Heart right ventricle (tissue), 16 donors: ENCODE measurements around the gene E2F6. TPM values are rescaled to one million over a fixed set of nuclear protein-coding genes. Genes with fewer than 3 reads are reported as not detected.

Experiments used
- ATAC-seq, 8 donors: fragments of 200-7000 bp; cut with Tn5 transposase; one replicate each; pipeline ENCODE4 v1.9.1; 2020; ENCODE audit warnings: mild to moderate bottlenecking in 8 of 8, moderate library complexity in 8 of 8, moderate number of reproducible peaks in 1 of 8
- DNase-seq, 2 donors: peaks; one replicate each; pipeline ENCODE4 v3.0.0-alpha.2; 2020
- H3K27ac ChIP-seq, 10 donors: fragments of 200-600 bp; sonication (generic) in 2 of 10; one replicate each; pipeline versions ENCODE4 v1.5.0 to v1.8.0; 2020 to 2022; ENCODE audit warnings: mild to moderate bottlenecking in 3 of 10
- H3K27me3 ChIP-seq, 7 donors: fragments of 200-600 bp; one replicate each; pipeline ENCODE4 v1.8.0; 2021 to 2022; ENCODE audit warnings: mild to moderate bottlenecking in 2 of 7
- H3K36me3 ChIP-seq, 9 donors: fragments of 200-600 bp; sonication (generic) in 1 of 9; one replicate each; pipeline versions ENCODE4 v1.5.0 to v1.8.0; 2020 to 2022; ENCODE audit warnings: mild to moderate bottlenecking in 2 of 9
- H3K4me1 ChIP-seq, 9 donors: fragments of 200-600 bp; sonication (generic) in 1 of 9; one replicate each; pipeline versions ENCODE4 v1.5.0 to v1.8.0; 2020 to 2022; ENCODE audit warnings: mild to moderate bottlenecking in 4 of 9
- H3K4me3 ChIP-seq, 10 donors: fragments of 200-600 bp; sonication (generic) in 2 of 10; one replicate each; pipeline versions ENCODE4 v1.5.0 to v1.8.0; 2020 to 2022; ENCODE audit warnings: mild to moderate bottlenecking in 7 of 10, moderate library complexity in 2 of 10
- H3K9me3 ChIP-seq, 11 donors: fragments of 200-600 bp in 10 of 11; sonication (generic) in 2 of 11; one replicate each; pipeline versions ENCODE4 v1.5.0 to v1.8.0; 2013 to 2022; ENCODE audit warnings: mild to moderate bottlenecking in 2 of 11, control low read depth in 1 of 11, moderate library complexity in 1 of 11
- WGBS, 2 donors: extraction: QIAGEN DNeasy Blood & Tissue Kit; methylation state at CpG; one replicate each; pipeline ENCODE4 v1.1.7; 2013; ENCODE audit warnings: inconsistent platforms in 1 of 2; 5-methylcytosine and 5-hydroxymethylcytosine counted together
- intact Hi-C, 10 donors: fragments of 100-400 bp; cut with DNase I; formaldehyde crosslinking; loops; one replicate each; pipeline versions ENCODE4 v1.11.1 to v1.14.2; 2022
- polyA plus RNA-seq, 2 donors: library from polyadenylated mRNA; stranded (reverse); fragments of 200-250 nt; gene quantifications; one replicate each; pipeline ENCODE4 v1.2.3, GENCODE V29; 2013
- total RNA-seq, 10 donors: library from RNA; stranded (reverse); fragmentation: NEBNext Ultra II Directional in 3 of 10; extraction: Animal tissue kit (Norgen Biotek cat#: 25700) in 3 of 10; gene quantifications; one replicate each; pipeline versions ENCODE4 v1.2.1 to v1.2.4, GENCODE V29; 2021 to 2023
- TF ChIP-seq, protein P1 (sequence below), 9 donors: fragments of 200-600 bp; sonication (generic) in 2 of 9; IDR thresholded peaks; one replicate each; pipeline versions ENCODE4 v1.5.0 to v1.8.0; 2021 to 2022; ENCODE audit warnings: antibody characterized with exemption in 9 of 9, mild to moderate bottlenecking in 5 of 9, moderate library complexity in 1 of 9
- donor health status: Arrhythmogenic right ventricular cardiomyopathy.
- donor health status: ischemic (EF 13 %, LVEDD 7.1; RV severe dilation, severe dysfunction).
- donor health status: healthy with polysubstance abuse.
- donor health status: DM: no; HTN: yes; CAD: no.
- donor health status: DM: no; HTN: no; CAD: no.
- donor health status: ischemic (EF 25% LVEDD 6.9; RV normal size, moderate dysfunction).
- donor health status: ischemic (EF 25% LVEDD 5.7; RV mildly dilated, moderate dysfunction).
- donor health status: healthy.
- donor health status: DM: yes; HTN: yes; CAD: no.
- donor health status: Ischemic cardiomyopathy.
- donor health status: ischemic (EF 35%, LVEDD 5.7; RV mildly dilated, moderate dysfunction).
- donor health status: nonischemic (EF 11% LVEDD 7.7; RV severe dilation, severe dysfunction).
- donor health status: DM: yes; HTN: yes; CAD: no.
- donor health status: PGD.
- donor health status: ischemic (EF 29% LVEDD 5.4; RV normal size, mild dysfunction).
- donor health status: nonischemic (EF 23%, LVEDD 6.1; RV moderate dilation, normal function).

E2F6 gene
- total and polyA plus RNA-seq, 12 donors, result 8.1 to 18.6 (median 13.6) TPM

DNA sequence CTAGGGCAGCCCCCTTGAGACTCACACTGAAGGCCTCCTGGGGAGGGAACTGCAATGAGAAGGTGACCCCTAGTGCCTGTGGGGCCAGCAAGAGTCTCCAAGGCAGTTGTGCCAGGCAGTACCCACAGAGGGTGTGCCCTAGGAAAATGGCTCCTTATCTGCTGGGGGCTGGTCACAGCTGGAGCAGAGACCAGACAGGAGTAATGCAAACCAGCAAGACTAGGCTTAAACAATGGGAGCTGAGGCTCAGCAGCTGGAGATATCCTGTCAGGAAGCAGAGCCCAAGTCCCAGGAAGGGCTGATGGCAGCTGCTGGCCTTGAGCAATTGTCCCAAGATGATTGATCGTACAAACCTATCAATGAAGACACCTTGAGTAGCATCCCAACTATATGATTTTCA lies 26.8 kb upstream of the E2F6 start:
- TF ChIP-seq, protein P1, sequence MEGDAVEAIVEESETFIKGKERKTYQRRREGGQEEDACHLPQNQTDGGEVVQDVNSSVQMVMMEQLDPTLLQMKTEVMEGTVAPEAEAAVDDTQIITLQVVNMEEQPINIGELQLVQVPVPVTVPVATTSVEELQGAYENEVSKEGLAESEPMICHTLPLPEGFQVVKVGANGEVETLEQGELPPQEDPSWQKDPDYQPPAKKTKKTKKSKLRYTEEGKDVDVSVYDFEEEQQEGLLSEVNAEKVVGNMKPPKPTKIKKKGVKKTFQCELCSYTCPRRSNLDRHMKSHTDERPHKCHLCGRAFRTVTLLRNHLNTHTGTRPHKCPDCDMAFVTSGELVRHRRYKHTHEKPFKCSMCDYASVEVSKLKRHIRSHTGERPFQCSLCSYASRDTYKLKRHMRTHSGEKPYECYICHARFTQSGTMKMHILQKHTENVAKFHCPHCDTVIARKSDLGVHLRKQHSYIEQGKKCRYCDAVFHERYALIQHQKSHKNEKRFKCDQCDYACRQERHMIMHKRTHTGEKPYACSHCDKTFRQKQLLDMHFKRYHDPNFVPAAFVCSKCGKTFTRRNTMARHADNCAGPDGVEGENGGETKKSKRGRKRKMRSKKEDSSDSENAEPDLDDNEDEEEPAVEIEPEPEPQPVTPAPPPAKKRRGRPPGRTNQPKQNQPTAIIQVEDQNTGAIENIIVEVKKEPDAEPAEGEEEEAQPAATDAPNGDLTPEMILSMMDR (IDR thresholded peaks at IDR 0.05), result no peak
- no peak for DNase-seq
- ATAC-seq, result no peak
- Histone ChIP-seq H3K4me1 (peaks cover 0 to 17% (median 6%) of the 10 kb centered on the region in 9 donors), H3K9me3 (peaks cover 0 to 8% (median 0%) of the 10 kb centered on the region in 11 donors), H3K36me3 (no peaks in the 10 kb centered on the region), H3K27me3 (peaks cover 0 to 11% (median 0%) of the 10 kb centered on the region in 7 donors), H3K27ac (no peak overlapping the region), H3K4me3 (no peak overlapping the region)
- intact Hi-C loops, result loop anchor here in 2 of 10 donors (5.0 kb wide), 1 partner anchor 65 kb away; no protein-coding TSS in a partner anchor
- WGBS, 2 donors, result 77 to 79% methylated on average over 1 of the region's 1 CpG

DNA sequence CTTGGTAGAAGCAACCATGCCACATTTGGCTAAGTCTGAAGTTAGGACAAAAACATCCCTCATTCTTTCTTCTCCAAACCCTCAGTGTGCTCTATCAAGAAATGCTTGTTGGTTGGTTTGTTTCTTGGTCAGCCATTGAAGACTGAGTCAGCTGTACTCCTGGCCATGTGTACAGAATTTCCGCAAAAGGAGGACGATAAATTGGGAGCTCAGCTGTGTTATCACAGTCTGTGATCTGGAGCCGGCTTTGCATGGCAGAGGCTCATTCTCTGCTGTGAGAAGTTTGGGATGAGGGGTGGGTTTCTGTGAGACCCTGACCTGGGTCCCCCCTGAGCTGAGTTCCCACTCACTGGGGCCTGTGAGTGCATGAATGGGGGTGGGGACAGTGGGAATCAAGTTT lies 26.3 kb upstream of the E2F6 start:
- DNase-seq (no peak), ATAC-seq (no peak)
- H3K4me3 ChIP-seq, result no peak overlapping the region
- no peak overlapping the region for H3K27ac ChIP-seq
- H3K4me1 ChIP-seq, result peaks cover 0 to 12% (median under 1%) of the 10 kb centered on the region in 9 donors
- intact Hi-C loops, result loop anchor here in 2 of 10 donors (5.0 kb wide), 1 partner anchor 65 kb away; no protein-coding TSS in a partner anchor
- WGBS, 2 donors, result 85 to 88% methylated on average over 3 of the region's 3 CpGs
- TF ChIP-seq, protein P1 (IDR thresholded peaks at IDR 0.05), result no peak
- peaks cover 0 to 16% (median 1%) of the 10 kb centered on the region in 7 donors for H3K27me3 ChIP-seq
- peaks cover 0 to 8% (median 0%) of the 10 kb centered on the region in 11 donors for H3K9me3 ChIP-seq
- H3K36me3 ChIP-seq, result no peaks in the 10 kb centered on the region

DNA sequence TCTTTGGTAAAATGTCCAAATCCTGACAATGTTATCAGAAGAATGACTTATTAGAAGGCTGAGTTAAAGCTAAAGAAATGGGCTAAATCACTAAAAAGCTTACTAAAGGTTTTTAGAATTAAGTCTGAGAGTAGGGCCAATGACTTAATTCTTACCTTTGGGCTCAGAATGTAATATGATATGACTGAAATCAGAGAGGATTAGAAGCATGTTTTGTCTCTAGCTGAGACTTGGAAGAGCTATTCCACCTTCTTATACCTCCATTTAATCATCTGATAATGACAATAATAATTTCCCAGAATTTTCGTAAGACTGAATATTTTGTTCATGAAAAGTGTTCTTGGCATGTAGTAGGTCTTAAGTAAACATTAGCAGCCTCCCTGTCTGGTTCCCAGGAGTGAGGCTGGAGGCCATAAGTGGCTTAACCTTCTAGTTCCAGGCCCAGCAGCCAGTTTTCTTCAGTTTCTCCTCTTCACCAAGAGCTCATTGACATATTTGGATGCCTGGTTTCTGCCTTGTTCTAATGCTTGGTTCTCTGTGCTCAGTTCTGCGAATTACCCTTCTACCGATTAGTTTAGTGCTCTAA lies 25.5 kb upstream of the E2F6 start:
- Histone ChIP-seq H3K27me3 (peaks cover 0 to 24% (median 7%) of the 10 kb centered on the region in 7 donors), H3K9me3 (peaks cover 0 to 8% (median 0%) of the 10 kb centered on the region in 11 donors), H3K27ac (no peak overlapping the region), H3K36me3 (no peaks in the 10 kb centered on the region), H3K4me1 (peaks cover 0 to 5% (median 0%) of the 10 kb centered on the region in 9 donors), H3K4me3 (no peak overlapping the region)
- ATAC-seq (no peak), DNase-seq (no peak)
- 64 to 66% methylated on average over 3 of the region's 3 CpGs for WGBS, 2 donors
- intact Hi-C loops, result loop anchor here in 2 of 10 donors (5.0 kb wide), 1 partner anchor 66 kb away; no protein-coding TSS in a partner anchor
- TF ChIP-seq, protein P1 (IDR thresholded peaks at IDR 0.05), result no peak

DNA sequence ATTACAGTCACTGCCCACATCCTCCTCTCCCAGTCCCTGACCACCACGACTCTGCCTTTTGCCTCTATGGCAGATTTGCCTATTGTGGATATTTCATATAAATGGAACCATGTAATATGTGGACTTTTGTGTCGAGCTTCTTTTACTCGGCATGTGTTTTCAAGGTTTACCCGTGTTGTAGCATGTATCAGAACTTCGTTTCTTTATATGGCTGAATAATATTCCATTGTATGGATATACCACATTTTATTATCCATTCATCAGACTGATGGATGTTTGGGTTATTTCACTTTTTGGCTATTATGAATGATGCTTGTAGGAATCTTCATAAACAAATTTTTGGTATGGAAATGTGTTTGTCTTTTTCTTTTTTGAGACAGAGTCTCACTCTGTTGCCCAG lies 24.2 kb upstream of the E2F6 start:
- DNase-seq, result no peak
- intact Hi-C loops, result loop anchor here in 2 of 10 donors (5.0 kb wide), 1 partner anchor 67 kb away; no protein-coding TSS in a partner anchor
- 96 to 98% methylated on average over 5 of the region's 5 CpGs for WGBS, 2 donors
- H3K9me3 ChIP-seq, result peaks cover 0 to 8% (median 0%) of the 10 kb centered on the region in 11 donors
- no peak overlapping the region for H3K4me3 ChIP-seq
- H3K36me3 ChIP-seq, result no peaks in the 10 kb centered on the region
- no peak overlapping the region for H3K27ac ChIP-seq
- ATAC-seq, result no peak
- H3K4me1 ChIP-seq, result no peaks in the 10 kb centered on the region
- peaks cover 0 to 32% (median 18%) of the 10 kb centered on the region in 7 donors for H3K27me3 ChIP-seq
- TF ChIP-seq, protein P1 (IDR thresholded peaks at IDR 0.05), result no peak
